Subcutaneous abdominal adipose tissue (tissue), 5 donors: Measurements from ENCODE around the gene PTGDR.

Experiments
- H3K27ac ChIP-seq: one replicate; pipeline ENCODE4 v1.7.0; 2013; ENCODE audit warnings: low read depth, mild to moderate bottlenecking, inconsistent platforms, low read length, moderate library complexity
- H3K27me3 ChIP-seq, 5 donors: one replicate each; pipeline ENCODE4 v1.7.0; 2013; ENCODE audit warnings: low read length in 5 of 5, inconsistent platforms in 1 of 5; ENCODE audit not compliant: control insufficient read depth in 5 of 5, insufficient read depth in 4 of 5
- H3K36me3 ChIP-seq, 5 donors: one replicate each; pipeline ENCODE4 v1.7.0; 2013; ENCODE audit warnings: low read length in 5 of 5; ENCODE audit not compliant: control insufficient read depth in 5 of 5, insufficient read depth in 5 of 5
- H3K4me1 ChIP-seq, 5 donors: one replicate each; pipeline ENCODE4 v1.7.0; 2013; ENCODE audit warnings: low read length in 5 of 5, mild to moderate bottlenecking in 3 of 5, moderate library complexity in 1 of 5; ENCODE audit not compliant: control insufficient read depth in 5 of 5, insufficient read depth in 5 of 5
- H3K4me3 ChIP-seq, 5 donors: one replicate each; pipeline ENCODE4 v1.7.0; 2013; ENCODE audit warnings: low read length in 5 of 5, low read depth in 1 of 5
- H3K9ac ChIP-seq, 5 donors: one replicate each; pipeline ENCODE4 v1.7.0; 2013; ENCODE audit warnings: low read length in 5 of 5, mild to moderate bottlenecking in 4 of 5, moderate library complexity in 3 of 5
- H3K9me3 ChIP-seq, 5 donors: one replicate each; pipeline ENCODE4 v1.7.0; 2013; ENCODE audit warnings: low read length in 5 of 5; ENCODE audit not compliant: control insufficient read depth in 5 of 5
- donor health status: healthy.
- donor health status: healthy.
- donor health status: healthy.
- donor health status: healthy.
- donor health status: healthy.

Gene PTGDR

GRCh38 chr14:52305014-52305413 lies 37.5 kb downstream of the PTGDR start:
- Histone ChIP-seq H3K27me3 (peaks cover 0 to 5% (median 0%) of the 10 kb centered on the region in 5 donors), H3K27ac (no peak overlapping the region), H3K4me1 (no peaks in the 10 kb centered on the region), H3K9me3 (no peaks in the 10 kb centered on the region), H3K36me3 (no peaks in the 10 kb centered on the region), H3K4me3 (no peak overlapping the region), H3K9ac (no peak overlapping the region)

DNA sequence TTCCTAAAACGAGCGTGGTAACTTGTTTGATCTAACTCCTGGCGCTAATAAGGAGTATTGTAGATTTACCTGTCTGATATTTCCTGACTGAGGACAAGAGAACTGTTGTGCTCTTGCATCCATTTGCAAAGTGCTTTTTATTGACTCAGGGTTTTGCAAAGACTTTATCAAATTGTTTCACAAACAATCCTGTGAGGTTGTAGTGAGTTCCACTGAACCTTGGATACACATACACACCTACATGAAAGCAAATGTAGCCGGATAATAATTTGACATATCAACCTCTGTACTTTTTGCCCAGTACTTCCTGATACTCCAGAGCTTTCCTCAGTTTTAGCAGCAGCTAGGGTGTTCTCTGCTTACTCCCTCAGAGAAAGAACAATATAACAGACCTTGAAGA lies 39.9 kb downstream of the PTGDR start:
- Histone ChIP-seq H3K4me3 (no peak overlapping the region), H3K4me1 (peaks cover 0 to 13% (median 2%) of the 10 kb centered on the region in 5 donors), H3K9ac (no peak overlapping the region), H3K27me3 (peaks cover 0 to 6% (median 0%) of the 10 kb centered on the region in 5 donors), H3K27ac (no peak overlapping the region), H3K36me3 (no peaks in the 10 kb centered on the region), H3K9me3 (no peaks in the 10 kb centered on the region)

DNA sequence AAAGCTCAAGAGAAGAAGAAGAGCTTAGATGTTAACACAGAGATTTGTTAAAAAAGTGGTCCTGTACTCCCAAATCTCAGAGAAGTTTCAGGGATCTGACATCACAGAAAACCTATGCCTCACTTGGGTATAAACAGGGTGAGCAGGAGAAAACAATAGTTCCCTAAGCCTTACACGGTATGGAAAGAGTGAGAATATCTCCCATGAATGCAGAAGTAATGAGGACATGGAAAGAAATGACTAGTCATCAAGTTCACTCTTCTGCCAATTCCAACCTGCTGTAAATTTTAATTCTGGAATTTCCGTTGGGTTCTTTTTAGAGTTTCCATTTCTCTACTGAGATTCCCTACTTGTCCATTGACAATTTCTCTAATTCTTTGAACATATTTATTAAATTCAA lies 40.4 kb downstream of the PTGDR start:
- Histone ChIP-seq H3K4me3 (no peak overlapping the region), H3K9me3 (no peaks in the 10 kb centered on the region), H3K4me1 (peaks cover 0 to 16% (median 5%) of the 10 kb centered on the region in 5 donors), H3K36me3 (no peaks in the 10 kb centered on the region), H3K9ac (no peak overlapping the region), H3K27me3 (peaks cover 0 to 6% (median 3%) of the 10 kb centered on the region in 5 donors), H3K27ac (no peak overlapping the region)

GRCh38 chr14:52310541-52310940 lies 43.0 kb downstream of the PTGDR start:
- Histone ChIP-seq H3K9ac (no peak overlapping the region), H3K36me3 (no peaks in the 10 kb centered on the region), H3K4me3 (no peak overlapping the region), H3K27me3 (peaks cover 9 to 15% (median 12%) of the 10 kb centered on the region in 5 donors), H3K9me3 (no peaks in the 10 kb centered on the region), H3K4me1 (peaks cover 3 to 42% (median 30%) of the 10 kb centered on the region in 5 donors), H3K27ac (no peak overlapping the region)

- peak overlapping the region; percentile 75 to 82 (median 80) for H3K4me3 ChIP-seq
These were observed 45.4 kb downstream of the PTGDR start for GRCh38 chr14:52312931-52313355.

DNA sequence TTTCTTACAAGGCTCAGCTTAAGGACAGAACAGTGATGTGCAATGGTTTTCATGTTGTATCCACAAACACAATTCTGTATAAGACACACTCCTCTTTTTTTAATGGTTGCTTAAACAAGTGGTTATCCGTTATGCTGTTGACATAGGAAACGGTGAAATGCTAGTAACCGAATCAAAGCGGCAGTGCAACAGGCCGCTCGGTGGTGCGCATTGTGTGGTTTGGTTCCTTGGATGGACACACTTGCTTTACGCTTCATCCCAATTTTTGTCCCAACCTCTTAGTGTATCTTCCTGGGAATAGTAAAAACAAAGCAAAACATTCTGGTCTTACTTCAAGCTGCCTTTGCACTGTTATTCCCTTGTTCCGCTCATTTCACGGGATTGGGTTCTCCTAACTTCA lies 46.0 kb downstream of the PTGDR start:
- peak overlapping the region; percentile 75 to 82 (median 80) for H3K4me3 ChIP-seq
- peak overlapping the region in 3 of 5 donors; percentile 38 to 62 (median 42) for H3K9ac ChIP-seq
- H3K4me1 ChIP-seq = peaks cover 3 to 44% (median 30%) of the 10 kb centered on the region in 5 donors
- H3K27ac ChIP-seq = peak overlapping the region; percentile 42
- H3K36me3 ChIP-seq = no peaks in the 10 kb centered on the region
- H3K9me3 ChIP-seq = no peaks in the 10 kb centered on the region
- H3K27me3 ChIP-seq = peaks cover 9 to 20% (median 15%) of the 10 kb centered on the region in 5 donors

More at GRCh38 chr14:52312931-52313355, 45.4 kb downstream of the PTGDR start:
- H3K27ac ChIP-seq = no peak overlapping the region
- no peaks in the 10 kb centered on the region for H3K9me3 ChIP-seq
- peaks cover 3 to 44% (median 30%) of the 10 kb centered on the region in 5 donors for H3K4me1 ChIP-seq
- H3K9ac ChIP-seq = no peak overlapping the region
- H3K27me3 ChIP-seq = peaks cover 9 to 20% (median 15%) of the 10 kb centered on the region in 5 donors
- H3K36me3 ChIP-seq = no peaks in the 10 kb centered on the region

DNA sequence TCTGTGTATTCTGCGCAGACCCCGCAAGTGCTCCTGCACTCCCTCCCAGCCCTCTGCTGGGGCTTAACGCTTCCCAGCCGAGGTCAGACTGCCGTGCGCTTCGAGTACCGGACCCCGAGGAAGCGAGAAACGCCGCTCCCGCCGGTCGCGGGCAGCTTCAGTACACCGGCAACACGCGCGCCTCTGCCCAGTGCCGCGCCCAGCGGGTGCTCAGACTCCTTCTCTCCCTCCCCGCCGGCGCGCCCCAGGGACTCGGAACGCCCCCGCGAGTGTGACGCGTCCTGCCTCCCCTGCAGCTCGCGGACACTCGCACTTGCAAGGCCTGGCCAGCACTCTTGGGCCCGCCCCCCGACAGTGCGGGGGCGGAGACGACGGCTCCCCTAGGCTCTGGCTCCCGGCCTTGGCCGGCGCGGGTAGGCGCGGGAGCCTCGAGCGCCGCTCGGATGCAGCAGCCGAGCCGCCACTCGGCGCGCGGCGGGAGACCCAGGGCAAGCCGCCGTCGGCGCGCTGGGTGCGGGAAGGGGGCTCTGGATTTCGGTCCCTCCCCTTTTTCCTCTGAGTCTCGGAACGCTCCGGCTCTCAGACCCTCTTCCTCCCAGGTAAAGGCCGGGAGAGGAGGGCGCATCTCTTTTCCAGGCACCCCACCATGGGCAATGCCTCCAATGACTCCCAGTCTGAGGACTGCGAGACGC lies 46.6 kb downstream of the PTGDR start, which contains the start of gene PTGER2:
Gene PTGER2, plus strand, starts transcription at position 410 of the 692 bp plus-strand sequence. Its CDS starts 237 bp downstream, at position 647.
- peaks cover 9 to 20% (median 15%) of the 10 kb centered on the region in 5 donors for H3K27me3 ChIP-seq
- H3K27ac ChIP-seq = peak within 1 kb of the TSS; percentile 51
- peak within 1 kb of the TSS; percentile 75 to 82 (median 80) for H3K4me3 ChIP-seq
- H3K36me3 ChIP-seq = no peaks in the 10 kb centered on the region
- no peaks in the 10 kb centered on the region for H3K9me3 ChIP-seq
- peak within 1 kb of the TSS in 4 of 5 donors; percentile 47 to 74 (median 66) for H3K9ac ChIP-seq
- peaks cover 3 to 44% (median 30%) of the 10 kb centered on the region in 5 donors for H3K4me1 ChIP-seq

GRCh38 chr14:52314595-52315354 lies 47.3 kb downstream of the PTGDR start:
- H3K36me3 ChIP-seq = no peaks in the 10 kb centered on the region
- peak overlapping the region; percentile 71 to 82 (median 80) for H3K4me3 ChIP-seq
- H3K9ac ChIP-seq = peak overlapping the region in 4 of 5 donors; percentile 13 to 74 (median 58)
- peaks cover 9 to 17% (median 15%) of the 10 kb centered on the region in 5 donors for H3K27me3 ChIP-seq
- peaks cover 3 to 44% (median 30%) of the 10 kb centered on the region in 5 donors for H3K4me1 ChIP-seq
- no peaks in the 10 kb centered on the region for H3K9me3 ChIP-seq
- peak overlapping the region; percentile 51 for H3K27ac ChIP-seq

- Histone ChIP-seq H3K4me3 (peak overlapping the region; percentile 71 to 82 (median 80)), H3K9ac (peak overlapping the region in 1 of 5 donors; percentile 74), H3K27ac (no peak overlapping the region)
These were observed 47.8 kb downstream of the PTGDR start for GRCh38 chr14:52315355-52315718.

More at GRCh38 chr14:52315355-52315718, 47.8 kb downstream of the PTGDR start:
- H3K27me3 ChIP-seq = peaks cover 8 to 16% (median 14%) of the 10 kb centered on the region in 5 donors
- H3K9me3 ChIP-seq = no peaks in the 10 kb centered on the region
- H3K36me3 ChIP-seq = no peaks in the 10 kb centered on the region
- peaks cover 3 to 44% (median 30%) of the 10 kb centered on the region in 5 donors for H3K4me1 ChIP-seq
